A549 (cell line): ENCODE data around the gene MOB1B. TPM values are rescaled to one million over a fixed set of nuclear protein-coding genes. Genes with fewer than 3 reads are reported as not detected.
"Not testable (repeated sequence)": the region's sequence is repeated elsewhere in the genome, so short reads cannot be mapped to it uniquely, and the experiment has no call there.

Experiments
- ATAC-seq, 2 experiments: fragments of 200-7000 bp in 1 of 2; fragments of >200 bp in 1 of 2; cut with Nextera tagmentation in 1 of 2; cut with Tn5 transposase in 1 of 2; 3 replicates each; pipeline versions ENCODE4 v1.8.0 to v1.9.1; 2018 to 2020; ENCODE audit warnings: mild to moderate bottlenecking in 1 of 2, moderate library complexity in 1 of 2
- CTCF ChIA-PET: fragments of 300-600 bp; sonication (Branson Sonifier 250); formaldehyde crosslinking; extraction: SDS; loops from one replicate; lab custom pipeline; 2021; ENCODE audit warnings: antibody characterized with exemption, inconsistent platforms; lab: Yijun Ruan, JAX
- POLR2A ChIA-PET: fragments of 350-600 bp; formaldehyde crosslinking; extraction: SDS; loops from one replicate; lab custom pipeline; 2021; ENCODE audit warnings: antibody characterized with exemption, inconsistent platforms; lab: Yijun Ruan, JAX
- DNase-seq, 2 experiments: peaks; one replicate each; pipeline versions ENCODE4 v3.0.0 to v3.0.0-alpha.2; 2011 to 2016; ENCODE audit warnings: low read depth in 1 of 2, low spot score in 1 of 2
- FAIRE-seq: peaks from 2 replicates; lab custom pipeline; 2011; peaks lifted over from hg19 to GRCh38; lab: Jason Lieb, UNC
- H3K27ac ChIP-seq, 2 experiments: fragments of >200 bp; sonication (Bioruptor Twin); formaldehyde crosslinking; 3 replicates each; pipeline ENCODE4 v1.5.1; 2016 to 2017
- H3K4me1 ChIP-seq: fragments of >200 bp; sonication (Bioruptor Twin); formaldehyde crosslinking; 3 replicates; pipeline ENCODE4 v1.6.1; 2016
- H3K4me2 ChIP-seq: fragments of >200 bp; sonication (Bioruptor Twin); formaldehyde crosslinking; 3 replicates; pipeline ENCODE4 v1.6.1; 2016
- H3K4me3 ChIP-seq: fragments of >200 bp; sonication (Bioruptor Twin); formaldehyde crosslinking; 3 replicates; pipeline ENCODE4 v1.5.1; 2016
- H3K9me3 ChIP-seq: fragments of >200 bp; sonication (Bioruptor Twin); formaldehyde crosslinking; 3 replicates; pipeline ENCODE4 v1.6.1; 2016
- ATOH8 ChIP-seq: fragments of 250-450 bp; sonication (Bioruptor Pico); IDR thresholded peaks from 2 replicates; pipeline ENCODE4 v1.5.0; 2020; ENCODE audit warnings: low read depth, mild to moderate bottlenecking, moderate library complexity
- BHLHE40 ChIP-seq: IDR thresholded peaks from 2 replicates; pipeline ENCODE4 v1.6.1; 2012; ENCODE audit warnings: low read depth, low read length, inconsistent platforms
- CBX2 ChIP-seq: fragments of 200-600 bp; sonication (generic); IDR thresholded peaks from 2 replicates; pipeline ENCODE4 v1.6.1; 2016; ENCODE audit warnings: low read depth, mild to moderate bottlenecking, borderline replicate concordance
- CBX8 ChIP-seq: fragments of 200-600 bp; sonication (generic); IDR thresholded peaks from 2 replicates; pipeline ENCODE4 v1.6.1; 2016
- CEBPB ChIP-seq, 2 experiments: fragments of >200 bp in 1 of 2; sonication (Bioruptor Twin) in 1 of 2; formaldehyde crosslinking in 1 of 2; IDR thresholded peaks; 2 replicates each; pipeline ENCODE4 v1.6.1; 2012 to 2016
- CTCF ChIP-seq: fragments of >200 bp; sonication (Bioruptor Twin); formaldehyde crosslinking; IDR thresholded peaks from 3 replicates; pipeline ENCODE4 v1.5.1; 2016
- GATA3 ChIP-seq: IDR thresholded peaks from 2 replicates; pipeline ENCODE4 v1.6.1; 2012; ENCODE audit warnings: borderline replicate concordance
- HES2 ChIP-seq: fragments of >200 bp; sonication (Bioruptor Twin); formaldehyde crosslinking; IDR thresholded peaks from 2 replicates; pipeline ENCODE4 v1.6.1; 2016
- JUNB ChIP-seq: fragments of >200 bp; sonication (Bioruptor Twin); formaldehyde crosslinking; IDR thresholded peaks from 2 replicates; pipeline ENCODE4 v1.6.1; 2016
- KDM1A ChIP-seq: fragments of 200-600 bp; sonication (generic); IDR thresholded peaks from 2 replicates; pipeline ENCODE4 v1.6.1; 2016; ENCODE audit warnings: low read depth, mild to moderate bottlenecking
- KDM5A ChIP-seq: fragments of 200-600 bp; sonication (generic); IDR thresholded peaks from 2 replicates; pipeline ENCODE4 v1.6.1; 2016; ENCODE audit warnings: antibody characterized with exemption, mild to moderate bottlenecking
- MAX ChIP-seq: IDR thresholded peaks from 2 replicates; pipeline ENCODE4 v1.6.1; 2012
- MYC ChIP-seq: IDR thresholded peaks from 2 replicates; pipeline ENCODE4 v1.6.1; 2012; ENCODE audit warnings: mild to moderate bottlenecking, inconsistent platforms, low read length, improper control_type of control experiment, borderline replicate concordance
- NFE2L2 ChIP-seq: fragments of 150-350 bp; conservative IDR thresholded peaks from 2 replicates; pipeline ENCODE4 v1.6.1; 2014; ENCODE audit warnings: low read length
- POLR2A ChIP-seq: IDR thresholded peaks from 2 replicates; pipeline ENCODE4 v1.6.1; 2012; ENCODE audit warnings: mild to moderate bottlenecking, low read length
- POLR2AphosphoS2 ChIP-seq: conservative IDR thresholded peaks from 2 replicates; pipeline ENCODE4 v1.6.1; 2012; ENCODE audit warnings: low read length, improper control_type of control experiment, inconsistent platforms
- RARB ChIP-seq: fragments of 250-450 bp; sonication (Bioruptor Pico); IDR thresholded peaks from 2 replicates; pipeline ENCODE4 v1.8.0; 2021; ENCODE audit warnings: mild to moderate bottlenecking, moderate library complexity
- RCOR1 ChIP-seq: fragments of 150-350 bp; IDR thresholded peaks from 2 replicates; pipeline ENCODE4 v1.6.1; 2014; ENCODE audit warnings: antibody characterized with exemption, low read length, low read depth
- RFX5 ChIP-seq: fragments of 450-650 bp; IDR thresholded peaks from 2 replicates; pipeline ENCODE4 v1.7.1; 2014; ENCODE audit warnings: antibody characterized with exemption, mild to moderate bottlenecking, moderate library complexity
- TFCP2L1 ChIP-seq: fragments of 250-450 bp; sonication (Bioruptor Pico); IDR thresholded peaks from 2 replicates; pipeline ENCODE4 v1.5.0; 2021; ENCODE audit warnings: mild to moderate bottlenecking
- TP53 ChIP-seq: fragments of 250-450 bp; sonication (Bioruptor Pico); IDR thresholded peaks from 2 replicates; pipeline ENCODE4 v1.5.0; 2021; ENCODE audit warnings: mild to moderate bottlenecking, moderate library complexity
- USF2 ChIP-seq: fragments of 450-650 bp; IDR thresholded peaks from 2 replicates; pipeline ENCODE4 v1.6.1; 2014; ENCODE audit warnings: antibody characterized with exemption
- ZC3H11A ChIP-seq: fragments of 450-650 bp; IDR thresholded peaks from 2 replicates; pipeline ENCODE4 v1.6.1; 2014; ENCODE audit warnings: antibody characterized with exemption, mild to moderate bottlenecking
- WGBS: methylation state at CpG from one replicate; pipeline ENCODE4 v1.1.6; 2017; ENCODE audit errors: missing lambda C conversion rate; 5-methylcytosine and 5-hydroxymethylcytosine counted together
- polyA plus RNA-seq, 4 experiments: library from polyadenylated mRNA; depleted of rRNA in 3 of 4; stranded (reverse); fragments of >200 nt; fragmentation: RNase III in 1 of 4; extraction: RNeasy Plus Mini Kit Qiagen cat#74134 plus additional on column Dnase treatment in 1 of 4; gene quantifications; 2 replicates in 3 of 4; 3 replicates in 1 of 4; pipeline ENCODE4 v1.2.3, GENCODE V29; 2011 to 2017

The MOB1B gene
- polyA plus RNA-seq, 2 of the 4 experiments (the other 2 are of a cell fraction) = 6.7 to 9.5 TPM

- CTCF ChIA-PET = interaction anchor here (0.7 kb wide), 1 partner anchor 14 kb away, joined by 3 read pairs; no protein-coding TSS in a partner anchor
- Histone ChIP-seq H3K27ac (no peak overlapping the region), H3K4me3 (no peak overlapping the region), H3K4me1 (no peaks in the 10 kb centered on the region)
- WGBS = 96% methylated on average over 4 of the region's 4 CpGs
- no peak for TF ChIP-seq TFCP2L1
- no peak for TF ChIP-seq KDM1A
- no peak for TF ChIP-seq MYC
- no peak for TF ChIP-seq KDM5A
- TF ChIP-seq, all 56 proteins: peak for 0
- POLR2A ChIA-PET = no interaction called here
- DNase-seq (no peak), FAIRE-seq (no peak), ATAC-seq (no peak)
- H3K4me2 ChIP-seq = no peak overlapping the region; the same call in 2 of the 3 replicates
- peaks cover 5% of the 10 kb centered on the region; the same call in 2 of the 3 replicates for H3K9me3 ChIP-seq
These were observed 93.8 kb downstream of the MOB1B start for GRCh38 chr4:70996018-70996360.

GRCh38 chr4:70997036-70997435 is 94.9 kb downstream of the MOB1B start:
- no peak overlapping the region for H3K4me3 ChIP-seq
- TF ChIP-seq ZC3H11A (no peak), CBX2 (no peak), RARB (CRISPR knock-in tag) (no peak), USF2 (no peak), BHLHE40 (no peak), ATOH8 (no peak), MAX (no peak), RCOR1 (no peak), GATA3 (no peak), JUNB (no peak), POLR2AphosphoS2 (no peak), TP53 (CRISPR knock-in tag) (no peak)
- TF ChIP-seq, all 56 proteins: peak for 0
- WGBS = 50% methylated on average over 1 of the region's 1 CpG
- ChIA-PET CTCF (no interaction called here), POLR2A (no interaction called here)
- FAIRE-seq (no peak), DNase-seq (no peak), ATAC-seq (no peak)
- Histone ChIP-seq H3K4me1 (no peaks in the 10 kb centered on the region), H3K9me3 (peaks cover 5% of the 10 kb centered on the region; the same call in 2 of the 3 replicates), H3K27ac (no peak overlapping the region), H3K4me2 (peak overlapping the region; percentile 20; the same call in 1 of the 3 replicates)

GRCh38 chr4:70997546-70997945 is 95.4 kb downstream of the MOB1B start:
- FAIRE-seq (no peak), DNase-seq (no peak), ATAC-seq (no peak)
- 77% methylated on average over 2 of the region's 2 CpGs for WGBS
- ChIA-PET CTCF (no interaction called here), POLR2A (no interaction called here)
- no peak overlapping the region for H3K4me2 ChIP-seq
- TF ChIP-seq CTCF = no peak
- no peak for TF ChIP-seq CEBPB (IDR thresholded peaks at IDR 0.05)
- no peak for TF ChIP-seq RFX5
- TF ChIP-seq POLR2A = no peak
- TF ChIP-seq HES2 = no peak
- no peak for TF ChIP-seq CBX8
- no peak for TF ChIP-seq MYC
- TF ChIP-seq POLR2AphosphoS2 = no peak
- no peak for TF ChIP-seq NFE2L2
- TF ChIP-seq MAX = no peak
- TF ChIP-seq CBX2 = no peak
- H3K4me1 ChIP-seq = no peaks in the 10 kb centered on the region
- H3K4me3 ChIP-seq = no peak overlapping the region
- no peak overlapping the region for H3K27ac ChIP-seq
- H3K9me3 ChIP-seq = peaks cover 5% of the 10 kb centered on the region; the same call in 2 of the 3 replicates

GRCh38 chr4:70999639-71000038 is 97.5 kb downstream of the MOB1B start:
- H3K27ac ChIP-seq, ATAC-seq, H3K9me3 ChIP-seq, H3K4me1 ChIP-seq, H3K4me2 ChIP-seq, POLR2A ChIA-PET, H3K4me3 ChIP-seq, DNase-seq, FAIRE-seq: not testable (repeated sequence)
- CTCF ChIA-PET = interaction anchor here (1.9 kb wide), 2 partner anchors 9 to 10 kb away, joined by 4 to 6 read pairs; no protein-coding TSS in a partner anchor

GRCh38 chr4:71001363-71001762 is 99.2 kb downstream of the MOB1B start:
- ATAC-seq, POLR2A ChIA-PET, H3K9me3 ChIP-seq, H3K27ac ChIP-seq, DNase-seq, H3K4me1 ChIP-seq, H3K4me2 ChIP-seq, FAIRE-seq, H3K4me3 ChIP-seq: not testable (repeated sequence)
- WGBS = 99% methylated on average over 4 of the region's 4 CpGs
- CTCF ChIA-PET = interaction anchor here (0.7 kb wide), 1 partner anchor 9 kb away, joined by 3 read pairs; no protein-coding TSS in a partner anchor
